ENCODE results near the gene MIF. TPM values are rescaled to one million over a fixed set of nuclear protein-coding genes. Genes with fewer than 3 reads are reported as not detected.

MIF gene
- total and polyA plus RNA-seq, 8 donors: 139 to 467 (median 211) TPM

DNA sequence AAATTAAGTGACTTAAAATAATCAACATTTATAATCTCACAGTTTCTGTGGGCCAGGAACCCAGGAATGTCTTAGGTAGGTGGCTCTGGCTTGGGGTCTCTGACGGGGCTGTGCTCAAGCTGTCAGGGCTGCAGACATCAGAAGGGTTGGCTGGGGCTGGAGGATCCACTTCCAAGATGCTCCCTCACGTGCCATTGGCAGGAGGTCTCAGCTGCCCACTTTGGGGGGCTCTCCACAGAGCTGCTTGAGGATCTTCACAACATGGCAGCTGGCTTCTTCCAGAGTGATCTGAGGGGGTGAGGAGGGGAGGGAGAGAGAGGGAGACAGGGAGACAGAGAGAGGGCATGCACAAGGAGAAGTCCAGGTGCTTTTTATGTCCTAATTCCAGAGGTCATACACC is 18.4 kb upstream of the MIF start:
- Histone ChIP-seq H3K36me3 (peaks cover 0 to 13% of the 10 kb centered on the region in 2 donors), H3K4me3 (no peak overlapping the region), H3K4me1 (no peaks in the 10 kb centered on the region), H3K9me3 (no peaks in the 10 kb centered on the region), H3K27ac (no peak overlapping the region), H3K27me3 (no peaks in the 10 kb centered on the region)
- ATAC-seq (no peak), DNase-seq (no peak)
- TF ChIP-seq, protein P1, sequence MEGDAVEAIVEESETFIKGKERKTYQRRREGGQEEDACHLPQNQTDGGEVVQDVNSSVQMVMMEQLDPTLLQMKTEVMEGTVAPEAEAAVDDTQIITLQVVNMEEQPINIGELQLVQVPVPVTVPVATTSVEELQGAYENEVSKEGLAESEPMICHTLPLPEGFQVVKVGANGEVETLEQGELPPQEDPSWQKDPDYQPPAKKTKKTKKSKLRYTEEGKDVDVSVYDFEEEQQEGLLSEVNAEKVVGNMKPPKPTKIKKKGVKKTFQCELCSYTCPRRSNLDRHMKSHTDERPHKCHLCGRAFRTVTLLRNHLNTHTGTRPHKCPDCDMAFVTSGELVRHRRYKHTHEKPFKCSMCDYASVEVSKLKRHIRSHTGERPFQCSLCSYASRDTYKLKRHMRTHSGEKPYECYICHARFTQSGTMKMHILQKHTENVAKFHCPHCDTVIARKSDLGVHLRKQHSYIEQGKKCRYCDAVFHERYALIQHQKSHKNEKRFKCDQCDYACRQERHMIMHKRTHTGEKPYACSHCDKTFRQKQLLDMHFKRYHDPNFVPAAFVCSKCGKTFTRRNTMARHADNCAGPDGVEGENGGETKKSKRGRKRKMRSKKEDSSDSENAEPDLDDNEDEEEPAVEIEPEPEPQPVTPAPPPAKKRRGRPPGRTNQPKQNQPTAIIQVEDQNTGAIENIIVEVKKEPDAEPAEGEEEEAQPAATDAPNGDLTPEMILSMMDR (IDR thresholded peaks at IDR 0.05): no peak
- intact Hi-C loops (cut with DNase I): no loop called here

DNA sequence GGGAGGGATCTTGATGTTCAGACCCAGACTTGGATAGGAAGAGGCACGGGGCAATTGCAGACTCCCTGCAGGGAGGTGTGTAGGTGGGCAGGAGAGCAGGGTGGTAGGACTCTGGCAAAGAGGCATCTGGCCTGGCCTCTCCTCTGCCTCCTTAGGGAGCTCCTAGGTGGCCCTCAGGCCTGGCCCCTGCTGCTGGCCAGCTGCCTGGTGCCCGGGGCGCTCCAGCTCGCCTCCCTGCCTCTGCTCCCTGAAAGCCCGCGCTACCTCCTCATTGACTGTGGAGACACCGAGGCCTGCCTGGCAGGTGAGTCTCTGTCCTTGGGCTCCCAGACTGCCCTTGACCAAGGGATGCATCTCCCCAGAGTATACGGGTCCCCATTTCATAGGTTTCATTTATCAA is 16.6 kb upstream of the MIF start:
- intact Hi-C loops (cut with DNase I): no loop called here
- H3K36me3 ChIP-seq: peaks cover 0 to 16% of the 10 kb centered on the region in 2 donors
- ATAC-seq (no peak), DNase-seq (no peak)
- no peak overlapping the region for H3K27ac ChIP-seq
- no peaks in the 10 kb centered on the region for H3K4me1 ChIP-seq
- TF ChIP-seq, protein P1 (IDR thresholded peaks at IDR 0.05): no peak
- no peaks in the 10 kb centered on the region for H3K27me3 ChIP-seq
- H3K4me3 ChIP-seq: no peak overlapping the region
- no peaks in the 10 kb centered on the region for H3K9me3 ChIP-seq

DNA sequence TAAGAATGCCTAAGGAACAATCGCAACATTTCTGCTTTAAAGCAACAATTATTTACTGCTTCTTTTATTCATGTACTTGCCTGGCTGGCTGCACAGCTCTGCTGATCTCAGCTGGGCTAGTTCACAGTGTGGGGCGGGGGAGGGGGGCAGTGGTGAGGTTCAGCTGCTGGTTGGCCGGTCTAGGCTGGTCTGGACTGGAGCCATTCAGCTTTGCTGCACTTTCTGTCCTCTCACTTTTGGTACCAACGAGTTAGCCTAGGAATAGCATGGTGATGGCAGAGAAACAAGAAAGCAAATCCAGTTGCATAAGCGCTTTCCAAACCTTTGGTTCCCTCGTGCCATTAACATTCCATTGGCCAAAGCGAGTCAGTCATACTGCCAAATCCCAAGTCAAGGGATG is 16.0 kb upstream of the MIF start:
- TF ChIP-seq, protein P1 (IDR thresholded peaks at IDR 0.05): no peak
- Histone ChIP-seq H3K27ac (no peak overlapping the region), H3K4me3 (no peak overlapping the region), H3K9me3 (no peaks in the 10 kb centered on the region), H3K27me3 (no peaks in the 10 kb centered on the region), H3K36me3 (peaks cover 0 to 16% of the 10 kb centered on the region in 2 donors), H3K4me1 (no peaks in the 10 kb centered on the region)
- intact Hi-C loops (cut with DNase I): no loop called here
- DNase-seq (no peak), ATAC-seq (no peak)

DNA sequence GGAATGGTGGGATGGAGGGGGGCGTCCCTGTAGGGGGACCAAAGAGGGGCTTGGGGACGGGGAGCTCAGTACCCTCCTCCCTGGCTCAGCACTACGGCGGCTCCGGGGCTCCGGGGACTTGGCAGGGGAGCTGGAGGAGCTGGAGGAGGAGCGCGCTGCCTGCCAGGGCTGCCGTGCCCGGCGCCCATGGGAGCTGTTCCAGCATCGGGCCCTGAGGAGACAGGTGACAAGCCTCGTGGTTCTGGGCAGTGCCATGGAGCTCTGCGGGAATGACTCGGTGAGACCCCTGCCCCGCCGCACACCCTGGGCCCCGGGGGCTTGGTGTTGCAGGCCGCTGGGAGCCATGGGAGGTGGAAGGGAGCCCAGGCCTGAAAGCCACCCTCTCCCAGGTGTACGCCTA is 11.8 kb upstream of the MIF start:
- no peaks in the 10 kb centered on the region for H3K27me3 ChIP-seq
- H3K9me3 ChIP-seq: no peaks in the 10 kb centered on the region
- TF ChIP-seq, protein P1 (IDR thresholded peaks at IDR 0.05): no peak
- no peaks in the 10 kb centered on the region for H3K4me1 ChIP-seq
- H3K4me3 ChIP-seq: no peak overlapping the region
- ATAC-seq: no peak
- DNase-seq: no peak
- intact Hi-C loops (cut with DNase I): no loop called here
- H3K36me3 ChIP-seq: peaks cover 0 to 10% of the 10 kb centered on the region in 2 donors
- no peak overlapping the region for H3K27ac ChIP-seq

DNA sequence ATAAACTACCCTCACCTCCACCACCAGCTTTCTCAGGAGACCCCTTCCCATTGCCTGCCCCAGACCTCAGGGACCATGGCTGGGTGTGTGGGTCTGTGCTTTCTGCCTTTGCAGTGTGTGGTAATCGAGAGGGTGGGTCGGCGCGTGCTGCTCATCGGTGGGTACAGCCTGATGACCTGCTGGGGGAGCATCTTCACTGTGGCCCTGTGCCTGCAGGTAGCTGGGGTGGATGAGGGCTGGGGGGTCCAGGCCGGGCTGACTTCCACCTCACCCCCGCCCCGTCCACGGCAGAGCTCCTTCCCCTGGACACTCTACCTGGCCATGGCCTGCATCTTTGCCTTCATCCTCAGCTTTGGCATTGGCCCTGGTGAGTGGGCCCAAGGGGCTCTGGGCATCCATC is 10.5 kb upstream of the MIF start:
- no peak for DNase-seq
- Histone ChIP-seq H3K9me3 (no peaks in the 10 kb centered on the region), H3K27me3 (no peaks in the 10 kb centered on the region), H3K36me3 (peaks cover 0 to 3% of the 10 kb centered on the region in 2 donors), H3K4me1 (peaks cover 0 to 6% of the 10 kb centered on the region in 2 donors), H3K4me3 (no peak overlapping the region), H3K27ac (no peak overlapping the region)
- TF ChIP-seq, protein P1 (IDR thresholded peaks at IDR 0.05): no peak
- no peak for ATAC-seq
- intact Hi-C loops (cut with DNase I): no loop called here

Data from left lung (tissue), 10 donors.